BLaER1 (cell line): ENCODE measurements around the gene RNF208.

ENCODE experiments used
- H3K27ac ChIP-seq: shearing (Covaris generic); formaldehyde crosslinking; 2 replicates; pipeline ENCODE4 v1.8.1; 2022
- H3K27me3 ChIP-seq: shearing (Covaris generic); formaldehyde crosslinking; 2 replicates; pipeline ENCODE4 v1.8.1; 2022
- H3K36me3 ChIP-seq: shearing (Covaris generic); formaldehyde crosslinking; 2 replicates; pipeline ENCODE4 v1.8.1; 2022
- H3K4me1 ChIP-seq: shearing (Covaris generic); formaldehyde crosslinking; 2 replicates; pipeline ENCODE4 v1.8.1; 2022
- H3K4me2 ChIP-seq: shearing (Covaris generic); formaldehyde crosslinking; 2 replicates; pipeline ENCODE4 v1.8.1; 2022
- H3K4me3 ChIP-seq: shearing (Covaris generic); formaldehyde crosslinking; 2 replicates; pipeline ENCODE4 v1.8.1; 2022
- H3K9ac ChIP-seq: shearing (Covaris generic); formaldehyde crosslinking; 2 replicates; pipeline ENCODE4 v1.8.1; 2022
- H3K9me3 ChIP-seq: shearing (Covaris generic); formaldehyde crosslinking; 2 replicates; pipeline ENCODE4 v1.8.1; 2022
- H4K20me1 ChIP-seq: shearing (Covaris generic); formaldehyde crosslinking; 2 replicates; pipeline ENCODE4 v1.8.1; 2022
- Cebpa-rat ChIP-seq: shearing (Covaris generic); IDR thresholded peaks from 2 replicates; pipeline ENCODE4 v1.8.1; 2022

The RNF208 gene

DNA sequence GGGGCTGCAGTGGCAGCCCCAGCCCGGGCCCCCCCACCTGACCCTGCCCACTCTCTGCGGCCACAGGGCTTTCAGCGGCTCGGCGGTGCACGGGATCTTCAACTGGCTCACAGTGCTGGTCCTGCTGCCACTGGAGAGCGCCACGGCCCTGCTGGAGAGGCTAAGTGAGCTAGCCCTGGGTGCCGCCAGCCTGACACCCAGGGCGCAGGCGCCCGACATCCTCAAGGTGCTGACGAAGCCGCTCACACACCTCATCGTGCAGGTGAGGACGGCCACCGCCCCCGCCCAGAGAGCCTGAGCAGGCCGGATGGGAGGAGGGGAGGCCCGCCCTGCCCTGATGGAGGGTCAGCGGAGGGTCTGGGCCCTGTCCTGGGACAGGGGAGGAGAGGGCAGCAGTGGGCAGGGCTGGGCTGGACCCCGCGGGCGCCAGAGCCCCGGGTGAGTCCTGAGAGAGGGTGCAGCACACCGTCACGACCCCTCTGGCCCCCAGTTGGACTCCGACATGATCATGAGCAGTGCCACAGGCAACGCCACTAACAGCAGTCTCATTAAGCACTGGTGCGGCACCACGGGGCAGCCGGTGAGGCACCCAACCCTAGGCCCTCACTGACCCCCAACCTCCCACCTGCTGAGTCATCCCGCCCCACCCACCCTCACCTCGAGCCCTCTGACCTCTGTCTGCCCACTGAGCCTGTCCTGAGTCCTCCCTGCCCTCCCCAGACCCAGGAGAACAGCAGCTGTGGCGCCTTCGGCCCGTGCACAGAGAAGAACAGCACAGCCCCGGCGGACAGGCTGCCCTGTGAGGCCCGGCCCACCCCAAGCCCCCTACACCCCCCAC, 11.3 kb upstream of the RNF208 start:
- Histone ChIP-seq H3K4me3 (no peak overlapping the region), H3K27ac (no peak overlapping the region), H3K9ac (no peak overlapping the region), H3K36me3 (no peaks in the 10 kb centered on the region), H4K20me1 (peaks cover 17% of the 10 kb centered on the region; the same call in 1 of the 2 replicates), H3K4me1 (peaks cover 83% of the 10 kb centered on the region), H3K4me2 (no peak overlapping the region), H3K9me3 (no peaks in the 10 kb centered on the region), H3K27me3 (no peaks in the 10 kb centered on the region)
- no peak for TF ChIP-seq Cebpa-rat

DNA sequence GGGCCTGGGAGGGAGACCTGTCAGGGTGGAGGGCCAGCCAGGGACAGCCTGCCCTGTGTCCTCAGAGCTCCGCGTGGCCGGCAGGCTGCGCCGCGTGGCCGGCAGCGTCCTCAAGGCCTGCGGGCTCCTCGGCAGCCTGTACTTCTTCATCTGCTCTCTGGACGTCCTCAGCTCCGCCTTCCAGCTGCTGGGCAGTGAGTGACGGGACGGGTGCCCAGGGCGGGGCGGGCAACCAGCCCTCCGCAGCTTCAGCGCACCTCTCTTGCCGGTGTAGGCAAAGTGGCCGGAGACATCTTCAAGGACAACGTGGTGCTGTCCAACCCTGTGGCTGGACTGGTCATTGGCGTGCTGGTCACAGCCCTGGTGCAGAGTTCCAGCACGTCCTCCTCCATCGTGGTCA, 10.5 kb upstream of the RNF208 start:
- Histone ChIP-seq H3K27me3 (no peaks in the 10 kb centered on the region), H3K36me3 (no peaks in the 10 kb centered on the region), H3K9ac (0 out of 2 replicates have a peak overlapping the region, but pooled peaks have one; percentile 46), H4K20me1 (peaks cover 17% of the 10 kb centered on the region; the same call in 1 of the 2 replicates), H3K4me3 (no peak overlapping the region), H3K9me3 (no peaks in the 10 kb centered on the region), H3K4me1 (peaks cover 80% of the 10 kb centered on the region), H3K27ac (0 out of 2 replicates have a peak overlapping the region, but pooled peaks have one; percentile 12), H3K4me2 (peak overlapping the region; percentile 25)
- no peak for TF ChIP-seq Cebpa-rat

DNA sequence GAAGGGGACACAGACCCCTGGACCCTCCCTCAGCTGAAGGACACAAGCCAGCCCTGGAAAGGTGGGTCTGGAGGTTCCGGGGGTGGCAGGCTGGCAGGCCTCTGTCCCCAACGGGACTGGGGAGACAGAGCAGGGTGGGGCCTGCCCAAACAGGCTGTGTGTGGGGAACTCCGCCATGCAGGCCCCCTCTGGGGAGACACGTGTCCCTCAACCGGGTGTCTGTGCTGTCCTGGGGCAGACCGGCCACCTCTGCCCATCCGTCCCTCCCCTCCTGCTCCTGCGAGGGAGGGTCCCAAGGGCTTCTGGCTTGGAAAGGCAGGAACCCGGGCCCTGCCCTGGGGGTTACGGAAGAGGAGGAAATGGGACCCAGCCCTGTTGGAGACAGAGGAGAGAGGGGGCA, 10.1 kb upstream of the RNF208 start:
- H3K9ac ChIP-seq = 0 out of 2 replicates have a peak overlapping the region, but pooled peaks have one; percentile 46
- H3K4me3 ChIP-seq = no peak overlapping the region
- peaks cover 17% of the 10 kb centered on the region; the same call in 1 of the 2 replicates for H4K20me1 ChIP-seq
- H3K36me3 ChIP-seq = no peaks in the 10 kb centered on the region
- peaks cover 80% of the 10 kb centered on the region for H3K4me1 ChIP-seq
- no peaks in the 10 kb centered on the region for H3K27me3 ChIP-seq
- TF ChIP-seq Cebpa-rat = no peak
- peak overlapping the region; percentile 25 for H3K4me2 ChIP-seq
- no peaks in the 10 kb centered on the region for H3K9me3 ChIP-seq
- H3K27ac ChIP-seq = 0 out of 2 replicates have a peak overlapping the region, but pooled peaks have one; percentile 12

DNA sequence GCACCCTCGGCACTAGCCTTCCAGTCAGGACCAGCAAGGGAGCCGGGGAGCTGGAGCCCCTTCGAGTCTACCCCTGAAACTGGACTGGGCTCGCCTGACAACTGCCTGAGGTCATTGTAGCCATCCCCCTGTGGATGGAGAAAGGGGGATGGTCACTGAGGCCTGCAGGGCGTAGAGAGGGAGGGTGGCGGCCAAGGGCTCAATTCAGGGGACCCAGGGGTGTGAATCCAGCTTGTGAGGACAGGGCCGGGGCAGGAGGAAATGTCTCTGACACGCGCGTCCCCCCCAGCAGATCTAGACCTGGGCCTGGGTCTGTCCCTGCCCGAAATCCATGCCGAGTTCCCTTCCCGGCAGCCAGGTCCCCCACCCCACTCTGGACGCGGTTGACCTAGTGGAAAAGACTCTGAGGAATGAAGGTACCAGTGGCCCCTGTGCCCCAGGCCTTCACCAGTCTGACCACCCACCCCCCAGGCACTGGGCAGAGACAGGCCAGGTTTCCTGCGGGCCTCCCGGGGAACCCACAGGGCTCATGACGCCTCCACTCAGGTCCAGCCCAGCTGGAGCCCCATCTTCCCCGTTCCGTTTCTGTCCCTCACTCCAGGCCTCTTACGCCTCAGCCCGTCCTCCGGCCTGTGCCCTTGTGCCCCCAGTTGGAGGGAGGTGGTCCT, 9.5 kb upstream of the RNF208 start:
- no peak overlapping the region for H3K4me3 ChIP-seq
- H3K9ac ChIP-seq = 0 out of 2 replicates have a peak overlapping the region, but pooled peaks have one; percentile 46
- no peak for TF ChIP-seq Cebpa-rat
- peaks cover 76% of the 10 kb centered on the region for H3K4me1 ChIP-seq
- no peaks in the 10 kb centered on the region for H3K9me3 ChIP-seq
- peaks cover 17% of the 10 kb centered on the region; the same call in 1 of the 2 replicates for H4K20me1 ChIP-seq
- H3K27me3 ChIP-seq = no peaks in the 10 kb centered on the region
- H3K36me3 ChIP-seq = no peaks in the 10 kb centered on the region
- peak overlapping the region; percentile 25; the same call in 1 of the 2 replicates for H3K4me2 ChIP-seq
- 0 out of 2 replicates have a peak overlapping the region, but pooled peaks have one; percentile 12 for H3K27ac ChIP-seq

DNA sequence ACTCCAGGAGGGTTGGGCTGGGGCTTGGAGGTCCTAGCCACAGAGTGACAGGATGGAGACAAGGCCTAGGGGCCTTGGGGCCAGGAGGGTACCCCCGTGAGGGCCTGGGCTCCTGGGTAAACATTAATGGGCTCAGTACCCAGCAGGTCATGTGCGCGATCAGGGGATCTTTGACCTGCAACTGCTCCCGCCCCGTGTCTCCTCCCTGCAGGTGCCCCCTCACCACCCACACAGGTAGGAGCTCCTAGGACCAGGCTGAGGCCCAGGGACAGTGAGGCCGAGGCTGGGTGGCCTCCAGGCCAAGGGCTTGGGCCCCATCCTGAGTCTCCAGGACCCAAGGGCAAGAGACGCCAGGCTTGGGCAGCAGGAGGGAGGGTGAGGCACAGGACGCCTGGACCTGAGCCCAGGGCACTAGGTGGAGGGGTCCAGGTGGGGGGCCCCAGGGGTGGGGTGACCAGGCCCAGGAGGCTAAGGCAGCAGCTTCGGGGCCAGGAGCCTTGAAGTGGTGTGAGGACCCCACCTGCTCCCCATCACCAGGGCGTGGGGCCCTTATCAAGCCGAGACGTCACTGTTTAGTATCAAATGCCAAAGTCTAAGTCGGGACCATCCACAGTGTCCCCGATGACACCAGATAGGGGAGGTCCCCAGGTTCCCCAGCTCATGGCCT, 8.8 kb upstream of the RNF208 start, which contains the start of gene SLC34A3:
Gene SLC34A3, plus strand, starts transcription at position 197 of the 667 bp plus-strand sequence. CDS start 802 bp downstream, outside the sequence.
- TF ChIP-seq Cebpa-rat = no peak
- H3K4me3 ChIP-seq = no peak within 1 kb of the TSS
- peak within 1 kb of the TSS; percentile 32 for H3K9ac ChIP-seq

DNA sequence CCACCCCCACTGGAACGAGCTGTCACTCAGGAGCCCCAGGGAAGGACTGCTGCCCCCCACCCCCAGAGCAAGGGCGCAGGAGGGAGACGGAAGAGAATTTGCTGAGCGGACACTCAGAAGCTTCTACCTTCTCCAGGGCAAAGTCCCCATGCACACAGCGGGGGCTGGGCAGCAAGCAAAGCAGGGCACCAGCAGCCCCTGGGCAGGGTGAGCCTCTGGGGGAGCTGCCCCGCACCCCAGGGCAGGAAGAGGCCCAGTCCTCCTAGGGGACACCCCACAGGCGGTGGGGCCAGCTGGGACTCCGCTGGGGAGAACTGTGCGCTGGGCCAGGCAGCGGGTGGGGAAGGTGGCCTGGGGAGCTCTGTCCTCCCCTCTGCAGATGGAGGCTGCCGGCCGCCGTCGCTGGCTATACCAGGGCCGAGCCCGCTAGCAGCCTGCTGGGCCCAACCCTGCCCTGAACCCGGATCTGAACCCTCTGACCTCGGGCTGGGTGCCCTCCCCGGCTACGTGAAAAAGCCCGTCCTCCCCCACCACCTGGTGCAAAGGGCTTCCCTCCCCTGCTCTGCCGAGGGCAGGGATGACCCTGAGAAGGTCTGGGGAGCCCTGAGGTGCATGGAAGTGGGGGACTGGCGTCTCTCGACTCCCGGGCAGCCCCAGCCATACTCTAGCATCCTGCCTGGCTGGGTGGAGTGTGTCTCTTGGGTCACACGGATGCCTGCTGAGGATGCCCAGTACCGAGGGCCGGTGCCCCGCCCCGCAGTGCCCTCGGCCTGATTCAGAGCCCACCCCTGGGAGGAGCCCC, 8.1 kb upstream of the RNF208 start:
- TF ChIP-seq Cebpa-rat = no peak
- H3K27me3 ChIP-seq = no peaks in the 10 kb centered on the region
- peak overlapping the region; percentile 50 for H3K27ac ChIP-seq
- no peaks in the 10 kb centered on the region for H3K36me3 ChIP-seq
- H3K9me3 ChIP-seq = no peaks in the 10 kb centered on the region
- peaks cover 8% of the 10 kb centered on the region; the same call in 1 of the 2 replicates for H4K20me1 ChIP-seq
- peaks cover 71% of the 10 kb centered on the region for H3K4me1 ChIP-seq
- H3K4me3 ChIP-seq = no peak overlapping the region
- peak overlapping the region; percentile 83 for H3K4me2 ChIP-seq
- H3K9ac ChIP-seq = peak overlapping the region; percentile 32

More for the DNA sequence above, 8.8 kb upstream of the RNF208 start, which contains the start of gene SLC34A3:
- H3K27me3 ChIP-seq = no peaks in the 10 kb centered on the region
- H3K27ac ChIP-seq = peak within 1 kb of the TSS; percentile 50
- H3K9me3 ChIP-seq = no peaks in the 10 kb centered on the region
- peaks cover 71% of the 10 kb centered on the region for H3K4me1 ChIP-seq
- H4K20me1 ChIP-seq = peaks cover 15% of the 10 kb centered on the region; the same call in 1 of the 2 replicates
- peak within 1 kb of the TSS; percentile 83 for H3K4me2 ChIP-seq
- no peaks in the 10 kb centered on the region for H3K36me3 ChIP-seq

DNA sequence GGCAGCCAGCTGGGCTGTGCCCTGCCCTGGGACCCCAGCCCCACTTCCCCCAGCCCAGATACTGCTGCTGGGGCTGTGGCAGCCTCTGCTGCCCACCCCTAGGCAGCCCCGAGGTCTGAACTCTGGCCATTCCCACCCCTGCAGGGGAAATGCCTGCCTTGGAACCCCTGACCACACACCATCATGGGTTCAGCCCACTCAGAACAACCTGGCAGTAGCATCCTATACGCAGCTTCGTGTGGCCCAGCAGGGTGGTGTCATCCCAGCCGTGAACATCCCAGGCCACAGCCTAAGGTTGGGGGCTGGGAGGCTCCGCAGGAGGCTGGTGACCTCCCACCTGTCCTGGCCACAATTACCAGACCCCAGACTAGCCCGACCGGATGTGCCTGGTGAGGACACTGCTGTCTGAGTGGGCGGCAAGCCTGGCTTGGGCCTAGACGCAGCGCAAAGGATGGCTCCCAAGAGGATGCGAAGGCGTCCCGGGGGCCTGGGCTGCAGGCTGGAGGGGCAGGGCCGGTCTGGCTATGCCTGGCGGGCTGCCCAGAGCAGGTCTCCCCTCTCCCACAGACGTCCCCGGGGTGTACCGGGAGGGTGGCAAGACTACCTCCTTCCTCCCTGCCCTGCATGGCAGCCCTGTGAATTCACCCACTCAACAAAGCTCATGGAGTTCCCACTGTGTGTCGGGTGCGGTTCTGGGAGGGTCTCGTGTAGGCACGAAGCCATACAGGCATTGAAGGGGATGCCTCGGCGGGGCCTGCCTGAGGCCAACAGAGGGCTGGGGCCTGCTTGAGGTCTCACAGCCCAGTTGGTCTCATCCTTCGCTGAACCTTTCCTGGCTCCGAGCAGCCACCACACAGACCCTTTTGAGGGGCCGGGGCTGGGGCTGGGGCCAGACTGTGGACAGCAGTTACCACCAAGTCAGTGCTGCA, 7.2 kb upstream of the RNF208 start:
- Histone ChIP-seq H3K9me3 (no peaks in the 10 kb centered on the region), H3K9ac (peak overlapping the region; percentile 32; the same call in 1 of the 2 replicates), H3K27ac (peak overlapping the region; percentile 50), H3K4me3 (no peak overlapping the region), H4K20me1 (peaks cover 2% of the 10 kb centered on the region; the same call in 1 of the 2 replicates), H3K4me1 (peaks cover 71% of the 10 kb centered on the region), H3K27me3 (no peaks in the 10 kb centered on the region), H3K36me3 (no peaks in the 10 kb centered on the region), H3K4me2 (peak overlapping the region; percentile 83)
- no peak for TF ChIP-seq Cebpa-rat

DNA sequence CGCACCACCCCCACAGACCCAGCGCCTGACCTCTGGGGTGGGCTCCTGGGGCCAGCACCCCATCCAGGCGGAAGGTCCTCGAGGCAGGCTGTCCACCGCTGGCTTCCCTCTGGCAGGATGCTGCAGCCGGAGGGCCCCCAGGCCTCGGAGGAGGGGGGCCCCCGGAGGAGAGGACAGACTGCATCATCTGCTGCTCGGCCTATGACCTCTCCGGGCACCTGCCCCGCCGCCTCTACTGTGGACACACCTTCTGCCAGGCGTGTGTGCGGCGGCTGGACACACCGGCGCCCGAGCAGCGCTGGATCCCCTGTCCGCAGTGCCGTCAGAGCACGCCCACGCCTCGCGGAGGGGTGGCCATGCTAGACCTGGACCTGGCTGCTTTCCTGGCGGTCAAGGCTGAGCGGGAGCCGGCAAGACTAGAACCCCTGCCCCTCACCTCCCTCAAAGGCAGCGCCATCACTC, 6.5 kb upstream of the RNF208 start:
- no peaks in the 10 kb centered on the region for H3K9me3 ChIP-seq
- H3K4me2 ChIP-seq = peak overlapping the region; percentile 83
- peaks cover 74% of the 10 kb centered on the region for H3K4me1 ChIP-seq
- H4K20me1 ChIP-seq = no peaks in the 10 kb centered on the region
- no peaks in the 10 kb centered on the region for H3K27me3 ChIP-seq
- H3K4me3 ChIP-seq = no peak overlapping the region
- no peak for TF ChIP-seq Cebpa-rat
- 0 out of 2 replicates have a peak overlapping the region, but pooled peaks have one; percentile 50 for H3K27ac ChIP-seq
- H3K9ac ChIP-seq = no peak overlapping the region
- no peaks in the 10 kb centered on the region for H3K36me3 ChIP-seq
